ENCODE data around the gene CD109. TPM values are rescaled to one million over a fixed set of nuclear protein-coding genes. Genes with fewer than 3 reads are reported as not detected.

The CD109 gene
- total and polyA plus RNA-seq, 12 donors, result 0.47 to 6.2 (median 3.3) TPM

GRCh38 chr6:73704260-73704659 lies 8.3 kb downstream of the CD109 start:
- intact Hi-C loops (cut with DNase I), result no loop called here
- no peaks in the 10 kb centered on the region for H3K4me1 ChIP-seq (replicated peaks in 1 of 2)
- 69 to 81% (median 76%) methylated on average over 8 of the region's 8 CpGs for WGBS, 4 donors
- H3K4me3 ChIP-seq, result no peak overlapping the region
- no peak for DNase-seq
- H3K9me3 ChIP-seq (replicated peaks in 1 of 3), result no peaks in the 10 kb centered on the region
- TF ChIP-seq CTCF (IDR thresholded peaks at IDR 0.05) (no peak), POLR2A (IDR thresholded peaks at IDR 0.05) (no peak)
- H3K36me3 ChIP-seq (replicated peaks in 1 of 2), result no peaks in the 10 kb centered on the region
- peaks cover 5% of the 10 kb centered on the region for H3K27me3 ChIP-seq
- H3K27ac ChIP-seq, result no peak overlapping the region

- H3K4me1 ChIP-seq (replicated peaks in 1 of 2), result no peaks in the 10 kb centered on the region
- intact Hi-C loops (cut with DNase I), result no loop called here
Measured at GRCh38 chr6:73704798-73705197, 8.8 kb downstream of the CD109 start.

GRCh38 chr6:73706971-73707370 lies 11.0 kb downstream of the CD109 start:
- Histone ChIP-seq H3K36me3 (replicated peaks in 1 of 2) (no peaks in the 10 kb centered on the region), H3K27me3 (no peaks in the 10 kb centered on the region), H3K4me3 (no peak overlapping the region), H3K4me1 (replicated peaks in 1 of 2) (no peaks in the 10 kb centered on the region), H3K27ac (no peak overlapping the region), H3K9me3 (replicated peaks in 1 of 3) (no peaks in the 10 kb centered on the region)
- TF ChIP-seq CTCF (IDR thresholded peaks at IDR 0.05) (no peak), POLR2A (IDR thresholded peaks at IDR 0.05) (no peak)
- WGBS, 4 donors, result 70 to 84% (median 79%) methylated on average over 9 of the region's 9 CpGs
- DNase-seq, result no peak
- intact Hi-C loops (cut with DNase I), result no loop called here

More at GRCh38 chr6:73704798-73705197, 8.8 kb downstream of the CD109 start:
- H3K9me3 ChIP-seq (replicated peaks in 1 of 3), result no peaks in the 10 kb centered on the region
- no peaks in the 10 kb centered on the region for H3K36me3 ChIP-seq (replicated peaks in 1 of 2)
- peaks cover 2% of the 10 kb centered on the region for H3K27me3 ChIP-seq
- no peak overlapping the region for H3K27ac ChIP-seq
- no peak for TF ChIP-seq POLR2A (IDR thresholded peaks at IDR 0.05)
- no peak for TF ChIP-seq CTCF (IDR thresholded peaks at IDR 0.05)
- H3K4me3 ChIP-seq, result no peak overlapping the region
- WGBS, 4 donors, result 63 to 70% (median 64%) methylated on average over 4 of the region's 4 CpGs
- DNase-seq, result no peak

GRCh38 chr6:73710470-73710869 lies 14.5 kb downstream of the CD109 start:
- no peak overlapping the region for H3K4me3 ChIP-seq
- H3K36me3 ChIP-seq (replicated peaks in 1 of 2), result no peaks in the 10 kb centered on the region
- no peak for TF ChIP-seq CTCF (IDR thresholded peaks at IDR 0.05)
- no peak for TF ChIP-seq POLR2A (IDR thresholded peaks at IDR 0.05)
- WGBS, 4 donors, result 65 to 87% (median 70%) methylated on average over 2 of the region's 2 CpGs
- no peaks in the 10 kb centered on the region for H3K27me3 ChIP-seq
- no peak overlapping the region for H3K27ac ChIP-seq
- no peak for DNase-seq
- H3K9me3 ChIP-seq (replicated peaks in 1 of 3), result no peaks in the 10 kb centered on the region
- no peaks in the 10 kb centered on the region for H3K4me1 ChIP-seq (replicated peaks in 1 of 2)
- intact Hi-C loops (cut with DNase I), result no loop called here

Measured in adrenal gland (tissue), 12 donors.